Colonic mucosa (tissue), 4 donors: ENCODE data around the gene GUCA1A. TPM values are rescaled to one million over a fixed set of nuclear protein-coding genes. Genes with fewer than 3 reads are reported as not detected.

Source experiments
- DNase-seq: peaks from one replicate; pipeline ENCODE4 v3.0.0-alpha.2; 2020
- H3K27ac ChIP-seq: fragments of 200-600 bp; one replicate; pipeline ENCODE4 v1.8.0; 2021
- H3K27me3 ChIP-seq: fragments of 200-600 bp; one replicate; pipeline ENCODE4 v1.8.0; 2021
- H3K36me3 ChIP-seq: fragments of 200-600 bp; one replicate; pipeline ENCODE4 v1.8.0; 2021
- H3K4me1 ChIP-seq: fragments of 200-600 bp; one replicate; pipeline ENCODE4 v1.8.0; 2021; ENCODE audit warnings: mild to moderate bottlenecking
- H3K4me3 ChIP-seq: fragments of 200-600 bp; one replicate; pipeline ENCODE4 v1.8.0; 2021
- H3K9ac ChIP-seq, 2 donors: one replicate each; pipeline ENCODE4 v1.7.0; 2013; ENCODE audit warnings: control low read depth in 2 of 2, low read depth in 2 of 2, low read length in 2 of 2
- H3K9me3 ChIP-seq: fragments of 200-600 bp; one replicate; pipeline ENCODE4 v1.8.0; 2021
- intact Hi-C: fragments of 100-400 bp; cut with DNase I; formaldehyde crosslinking; loops from one replicate; pipeline ENCODE4 v1.14.1; 2022
- total RNA-seq, 2 donors: library from RNA; stranded (reverse); fragmentation: NEBNext Ultra II Directional in 1 of 2; extraction: Animal tissue kit (Norgen Biotek cat#: 25700) in 1 of 2; gene quantifications; one replicate each; pipeline ENCODE4 v1.2.1, GENCODE V29; 2021
- TF ChIP-seq, protein P1 (sequence below): fragments of 200-600 bp; IDR thresholded peaks from one replicate; pipeline ENCODE4 v1.8.0; 2022; ENCODE audit warnings: antibody characterized with exemption, mild to moderate bottlenecking
- donor health status: healthy.
- donor health status: DM: no; HTN: no; CAD: no.
- donor health status: DM: no; HTN: no; CAD: no.

Gene GUCA1A
- total RNA-seq, 2 donors from 2014 or later = not detected

- peak overlapping the region; percentile 34 for H3K27ac ChIP-seq
- intact Hi-C loops = no loop called here
- H3K27me3 ChIP-seq = no peaks in the 10 kb centered on the region
Measured at GRCh38 chr6:42217157-42217518, 44.0 kb downstream of the GUCA1A start.

DNA sequence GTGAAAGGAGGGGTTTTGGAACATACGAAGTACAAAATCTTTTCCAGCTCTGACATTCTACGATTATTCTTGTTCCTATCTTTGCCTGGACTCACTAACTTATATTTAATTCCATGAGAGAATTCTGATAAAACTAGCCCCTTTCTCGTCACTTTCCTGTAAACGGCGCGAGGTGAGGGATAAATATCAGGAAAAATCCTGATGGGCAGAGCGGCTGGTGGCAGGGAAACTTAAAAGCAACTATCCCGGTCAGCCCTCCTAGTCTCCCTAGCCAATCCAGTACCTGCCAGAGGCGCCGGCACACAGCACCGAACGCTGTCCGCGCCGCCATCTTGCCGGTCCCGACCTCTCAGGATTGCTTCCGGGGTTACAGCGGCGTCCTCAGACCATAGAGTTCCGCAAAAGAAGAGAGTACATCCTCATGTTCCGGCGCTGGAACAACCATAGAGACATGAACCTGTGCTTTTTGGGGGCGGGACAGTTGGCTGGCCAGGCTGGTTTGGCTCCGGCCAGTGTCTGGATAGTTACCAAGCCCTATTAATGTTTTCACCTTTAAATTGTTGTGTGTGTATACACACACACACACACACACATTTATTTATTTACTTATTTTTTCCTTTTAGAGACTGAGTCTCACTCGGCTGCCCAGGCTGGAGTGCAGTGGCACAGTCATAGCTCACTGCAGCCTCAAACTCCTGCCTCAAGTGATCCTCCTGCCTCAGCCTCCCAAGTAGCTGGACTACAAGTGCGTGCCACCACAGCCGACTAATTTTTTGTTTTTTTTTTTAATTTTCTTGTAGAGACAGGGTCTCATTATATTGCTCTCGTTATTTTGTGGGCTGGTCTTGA, 44.6 kb downstream of the GUCA1A start, which contains the start of gene MRPS10:
Gene MRPS10 (minus strand): TSS at position 343 of the 849 bp plus-strand sequence. CDS start 12 bp downstream, at position 331.
- Histone ChIP-seq H3K4me3 (peak within 1 kb of the TSS; percentile 59), H3K27me3 (no peaks in the 10 kb centered on the region), H3K27ac (peak within 1 kb of the TSS; percentile 34), H3K36me3 (no peaks in the 10 kb centered on the region), H3K9me3 (no peaks in the 10 kb centered on the region), H3K9ac (peak within 1 kb of the TSS; percentile 75 to 77), H3K4me1 (no peaks in the 10 kb centered on the region)
- DNase-seq = peak; percentile 94
- intact Hi-C loops = no loop called here
- TF ChIP-seq, protein P1, sequence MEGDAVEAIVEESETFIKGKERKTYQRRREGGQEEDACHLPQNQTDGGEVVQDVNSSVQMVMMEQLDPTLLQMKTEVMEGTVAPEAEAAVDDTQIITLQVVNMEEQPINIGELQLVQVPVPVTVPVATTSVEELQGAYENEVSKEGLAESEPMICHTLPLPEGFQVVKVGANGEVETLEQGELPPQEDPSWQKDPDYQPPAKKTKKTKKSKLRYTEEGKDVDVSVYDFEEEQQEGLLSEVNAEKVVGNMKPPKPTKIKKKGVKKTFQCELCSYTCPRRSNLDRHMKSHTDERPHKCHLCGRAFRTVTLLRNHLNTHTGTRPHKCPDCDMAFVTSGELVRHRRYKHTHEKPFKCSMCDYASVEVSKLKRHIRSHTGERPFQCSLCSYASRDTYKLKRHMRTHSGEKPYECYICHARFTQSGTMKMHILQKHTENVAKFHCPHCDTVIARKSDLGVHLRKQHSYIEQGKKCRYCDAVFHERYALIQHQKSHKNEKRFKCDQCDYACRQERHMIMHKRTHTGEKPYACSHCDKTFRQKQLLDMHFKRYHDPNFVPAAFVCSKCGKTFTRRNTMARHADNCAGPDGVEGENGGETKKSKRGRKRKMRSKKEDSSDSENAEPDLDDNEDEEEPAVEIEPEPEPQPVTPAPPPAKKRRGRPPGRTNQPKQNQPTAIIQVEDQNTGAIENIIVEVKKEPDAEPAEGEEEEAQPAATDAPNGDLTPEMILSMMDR = no peak

More at GRCh38 chr6:42217157-42217518, 44.0 kb downstream of the GUCA1A start:
- Histone ChIP-seq H3K9me3 (no peaks in the 10 kb centered on the region), H3K4me3 (peak overlapping the region; percentile 59), H3K4me1 (no peaks in the 10 kb centered on the region), H3K9ac (peak overlapping the region; percentile 75 to 77), H3K36me3 (no peaks in the 10 kb centered on the region)
- TF ChIP-seq, protein P1 = no peak
- no peak for DNase-seq

DNA sequence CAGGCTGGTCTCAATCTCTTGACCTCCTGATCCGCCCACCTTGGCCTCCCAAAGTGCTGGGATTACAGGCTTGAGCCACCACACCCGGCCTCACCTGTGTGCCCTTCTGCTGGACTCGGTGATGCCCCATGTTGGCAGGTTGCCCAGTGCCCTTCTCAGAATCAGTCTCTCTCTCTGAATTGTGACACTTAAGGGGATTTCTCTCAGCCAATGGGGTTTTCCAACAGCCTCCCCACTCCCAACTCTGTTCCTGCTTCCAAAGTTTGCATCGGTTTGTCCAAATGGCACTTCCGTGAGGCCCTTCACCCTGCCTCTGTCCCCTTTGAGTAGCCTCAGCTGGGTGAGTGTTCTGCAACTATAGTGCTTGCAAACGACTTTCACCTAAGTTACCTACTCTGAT, 47.6 kb downstream of the GUCA1A start:
- TF ChIP-seq, protein P1 = no peak
- intact Hi-C loops = no loop called here
- Histone ChIP-seq H3K27ac (no peak overlapping the region), H3K4me3 (no peak overlapping the region), H3K9me3 (no peaks in the 10 kb centered on the region), H3K9ac (no peak overlapping the region), H3K27me3 (no peaks in the 10 kb centered on the region), H3K4me1 (no peaks in the 10 kb centered on the region), H3K36me3 (no peaks in the 10 kb centered on the region)
- DNase-seq = no peak

GRCh38 chr6:42221546-42221945, 48.4 kb downstream of the GUCA1A start:
- H3K9ac ChIP-seq = no peak overlapping the region
- H3K27ac ChIP-seq = no peak overlapping the region
- intact Hi-C loops = no loop called here
- H3K4me3 ChIP-seq = no peak overlapping the region
- H3K9me3 ChIP-seq = no peaks in the 10 kb centered on the region
- H3K27me3 ChIP-seq = no peaks in the 10 kb centered on the region
- TF ChIP-seq, protein P1 = no peak
- no peak for DNase-seq
- H3K4me1 ChIP-seq = no peaks in the 10 kb centered on the region
- H3K36me3 ChIP-seq = no peaks in the 10 kb centered on the region

GRCh38 chr6:42222448-42222847, 49.3 kb downstream of the GUCA1A start:
- Histone ChIP-seq H3K9me3 (no peaks in the 10 kb centered on the region), H3K36me3 (no peaks in the 10 kb centered on the region), H3K27ac (no peak overlapping the region), H3K4me1 (no peaks in the 10 kb centered on the region), H3K9ac (no peak overlapping the region), H3K27me3 (no peaks in the 10 kb centered on the region), H3K4me3 (no peak overlapping the region)
- TF ChIP-seq, protein P1 = no peak
- intact Hi-C loops = no loop called here
- no peak for DNase-seq
